PC-3 (cell line): ENCODE data around the gene STXBP4. TPM values are rescaled to one million over a fixed set of nuclear protein-coding genes. Genes with fewer than 3 reads are reported as not detected.

Experiments used
- ATAC-seq: fragments of 200-7000 bp; cut with Tn5 transposase; 2 replicates; pipeline ENCODE4 v1.9.1; 2020; ENCODE audit warnings: mild to moderate bottlenecking, moderate library complexity
- BruUV-seq: library from RNA; stranded (reverse); fragments of 400-500 nt; replicated peaks from 2 replicates; lab custom pipeline; 2021; lab: Mats Ljungman, UMichigan
- CTCF ChIA-PET: fragments of 300-600 bp; sonication (Branson Sonifier 250); formaldehyde crosslinking; loops from one replicate; lab custom pipeline; 2022; ENCODE audit warnings: antibody characterized with exemption; lab: Charles Lee
- POLR2A ChIA-PET: fragments of 300-600 bp; sonication (Branson Sonifier 250); formaldehyde crosslinking; loops from one replicate; lab custom pipeline; 2022; ENCODE audit warnings: antibody characterized with exemption; ENCODE audit not compliant: unreplicated experiment; lab: Charles Lee
- DNase-seq: peaks from one replicate; pipeline ENCODE4 v3.0.0-alpha.2; 2015
- H2AFZ ChIP-seq: fragments of 300-600 bp; sonication (generic); 2 replicates; pipeline ENCODE4 v1.6.0; 2016; ENCODE audit warnings: antibody characterized with exemption, low read length
- H3F3A ChIP-seq: fragments of 300-600 bp; sonication (generic); one replicate; pipeline ENCODE4 v1.6.0; 2017; ENCODE audit warnings: antibody characterized with exemption, low read length, control low read depth, mild to moderate bottlenecking; ENCODE audit not compliant: unreplicated experiment
- H3K27ac ChIP-seq: fragments of 300-600 bp; sonication (generic); 2 replicates; pipeline ENCODE4 v1.5.1; 2016; ENCODE audit warnings: mild to moderate bottlenecking, low read length
- H3K27me3 ChIP-seq: fragments of 300-600 bp; sonication (generic); 2 replicates; pipeline ENCODE4 v1.6.1; 2016; ENCODE audit warnings: low read length, mixed read lengths
- H3K36me3 ChIP-seq: fragments of 300-600 bp; sonication (generic); 2 replicates; pipeline ENCODE4 v1.6.1; 2016; ENCODE audit warnings: low read depth, mixed run types, low read length, mixed read lengths
- H3K4me1 ChIP-seq: fragments of 300-600 bp; sonication (generic); 2 replicates; pipeline ENCODE4 v1.5.1; 2016; ENCODE audit warnings: low read length; ENCODE audit not compliant: insufficient read depth
- H3K4me2 ChIP-seq: fragments of 300-600 bp; sonication (generic); 2 replicates; pipeline ENCODE4 v1.6.0; 2016; ENCODE audit warnings: low read length
- H3K4me3 ChIP-seq: fragments of 300-600 bp; sonication (generic); 2 replicates; pipeline ENCODE4 v1.5.1; 2016; ENCODE audit warnings: mild to moderate bottlenecking, low read length, mixed read lengths
- H3K79me2 ChIP-seq: fragments of 300-600 bp; sonication (generic); 2 replicates; pipeline ENCODE4 v1.6.1; 2017; ENCODE audit warnings: low read length, mixed read lengths
- H3K9ac ChIP-seq: fragments of 300-600 bp; sonication (generic); 2 replicates; pipeline ENCODE4 v1.6.0; 2016; ENCODE audit warnings: mild to moderate bottlenecking, low read length
- H3K9me2 ChIP-seq: fragments of 300-600 bp; sonication (generic); replicated peaks from 2 replicates; pipeline ENCODE4 v1.6.1; 2016; ENCODE audit warnings: mixed run types, low read length, mixed read lengths
- H3K9me3 ChIP-seq: fragments of 300-600 bp; sonication (generic); 2 replicates; pipeline ENCODE4 v1.6.1; 2016; ENCODE audit warnings: low read length, mixed read lengths
- H4K20me1 ChIP-seq: fragments of 300-600 bp; sonication (generic); 2 replicates; pipeline ENCODE4 v1.6.1; 2016; ENCODE audit warnings: low read length, mixed read lengths
- CTCF ChIP-seq: fragments of 300-600 bp; sonication (generic); conservative IDR thresholded peaks from 2 replicates; pipeline ENCODE4 v1.5.1; 2017; ENCODE audit warnings: antibody characterized with exemption, low read depth, mild to moderate bottlenecking, low read length
- EZH2 ChIP-seq: fragments of 300-600 bp; sonication (generic); IDR thresholded peaks from one replicate; pipeline ENCODE4 v1.6.1; 2017; ENCODE audit warnings: antibody characterized with exemption, mild to moderate bottlenecking, low read length; ENCODE audit not compliant: unreplicated experiment
- EZH2phosphoT487 ChIP-seq: fragments of 300-600 bp; sonication (generic); IDR thresholded peaks from 2 replicates; pipeline ENCODE4 v1.6.1; 2018; ENCODE audit warnings: mild to moderate bottlenecking, antibody characterized with exemption, low read length, borderline replicate concordance
- intact Hi-C: fragments of 100-400 bp; cut with micrococcal nuclease; formaldehyde crosslinking; loops from 2 replicates; pipeline ENCODE4 v1.9.0; 2023
- total RNA-seq: library from RNA; depleted of rRNA; stranded (reverse); fragments of >200 nt; gene quantifications from 2 replicates; pipeline ENCODE4 v1.2.3, GENCODE V29; 2014

STXBP4 gene
- total RNA-seq, 1 experiment from 2014 or later: 6.2 TPM

GRCh38 chr17:55177159-55177854 lies 208.7 kb downstream of the STXBP4 start:
- no peaks in the 10 kb centered on the region for H3F3A ChIP-seq
- BruUV-seq: no TSS peak
- DNase-seq: peak; percentile 41
- no peaks in the 10 kb centered on the region for H3K9me2 ChIP-seq
- H3K9ac ChIP-seq: no peak overlapping the region
- CTCF ChIA-PET: no interaction called here
- H3K4me3 ChIP-seq: no peak overlapping the region
- H4K20me1 ChIP-seq: no peaks in the 10 kb centered on the region
- intact Hi-C loops: no loop called here
- no peaks in the 10 kb centered on the region for H3K9me3 ChIP-seq
- no peak for TF ChIP-seq EZH2phosphoT487
- TF ChIP-seq CTCF: peak; percentile 66
- no peaks in the 10 kb centered on the region for H3K36me3 ChIP-seq
- no peaks in the 10 kb centered on the region for H3K27me3 ChIP-seq
- H3K4me2 ChIP-seq: no peak overlapping the region
- POLR2A ChIA-PET: no interaction called here
- ATAC-seq: peak; percentile 73
- H3K79me2 ChIP-seq: no peaks in the 10 kb centered on the region
- no peak overlapping the region for H3K27ac ChIP-seq
- 0 out of 2 replicates have a peak, but pooled peaks cover 5% of the 10 kb centered on the region for H3K4me1 ChIP-seq
- no peak overlapping the region for H2AFZ ChIP-seq

GRCh38 chr17:55177855-55178217 lies 209.3 kb downstream of the STXBP4 start:
- BruUV-seq: no TSS peak
- Histone ChIP-seq H3K9ac (no peak overlapping the region), H3K79me2 (no peaks in the 10 kb centered on the region), H3F3A (no peaks in the 10 kb centered on the region), H3K36me3 (no peaks in the 10 kb centered on the region), H3K9me2 (no peaks in the 10 kb centered on the region), H3K4me2 (no peak overlapping the region), H3K27ac (no peak overlapping the region), H4K20me1 (no peaks in the 10 kb centered on the region), H3K4me1 (0 out of 2 replicates have a peak, but pooled peaks cover 5% of the 10 kb centered on the region), H3K27me3 (no peaks in the 10 kb centered on the region), H3K9me3 (no peaks in the 10 kb centered on the region), H2AFZ (no peak overlapping the region), H3K4me3 (no peak overlapping the region)
- ChIA-PET POLR2A (no interaction called here), CTCF (no interaction called here)
- ATAC-seq (no peak), DNase-seq (no peak)
- TF ChIP-seq CTCF: no peak
- TF ChIP-seq EZH2phosphoT487: no peak
- TF ChIP-seq EZH2: no peak
- intact Hi-C loops: no loop called here

DNA sequence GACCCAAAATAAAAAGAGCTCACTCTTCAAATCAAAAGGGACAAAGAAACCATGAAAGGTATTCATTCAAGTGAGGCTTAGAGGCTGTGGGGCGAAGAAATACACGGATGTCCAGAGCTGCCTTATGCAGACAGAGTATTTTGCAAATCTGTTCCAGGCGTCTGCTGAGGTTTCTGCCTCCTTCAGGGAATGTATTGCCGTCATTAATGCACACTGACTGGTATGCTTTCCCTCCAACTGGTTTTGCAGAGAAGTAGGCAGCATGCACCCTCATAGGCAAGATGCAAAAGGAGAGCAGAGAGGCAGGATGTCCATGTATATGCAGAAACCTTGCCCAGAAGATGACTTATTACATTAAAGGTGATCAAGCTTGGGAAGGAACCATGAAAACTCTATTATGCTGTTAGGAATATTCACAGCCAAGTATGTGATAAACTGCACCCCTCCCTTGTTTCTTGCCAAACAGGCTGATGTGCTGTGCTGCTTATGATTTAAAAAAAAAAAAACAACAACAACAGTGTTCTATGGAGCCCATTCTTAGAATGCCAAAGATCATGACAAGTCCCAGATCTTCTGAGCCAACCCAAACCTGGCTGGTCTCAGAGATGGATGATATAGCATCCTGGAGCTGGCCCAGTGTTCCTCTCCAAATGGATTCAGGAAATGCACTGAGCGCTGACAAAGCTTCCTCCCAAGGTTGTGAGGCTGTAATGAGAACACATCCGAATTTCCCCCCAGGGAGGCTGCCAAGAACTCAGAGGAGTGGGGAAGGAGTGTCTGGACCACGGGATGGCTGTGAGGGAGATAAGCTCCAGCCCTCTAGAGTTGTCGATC lies 218.6 kb downstream of the STXBP4 start:
- Histone ChIP-seq H3K4me3 (no peak overlapping the region), H3K9me3 (no peaks in the 10 kb centered on the region), H3K79me2 (no peaks in the 10 kb centered on the region), H3K27ac (no peak overlapping the region), H4K20me1 (no peaks in the 10 kb centered on the region), H3K36me3 (no peaks in the 10 kb centered on the region), H2AFZ (no peak overlapping the region), H3K9ac (no peak overlapping the region), H3K27me3 (no peaks in the 10 kb centered on the region), H3F3A (no peaks in the 10 kb centered on the region), H3K9me2 (no peaks in the 10 kb centered on the region), H3K4me1 (no peaks in the 10 kb centered on the region), H3K4me2 (no peak overlapping the region)
- ChIA-PET CTCF (no interaction called here), POLR2A (no interaction called here)
- intact Hi-C loops: no loop called here
- no TSS peak for BruUV-seq
- DNase-seq (no peak), ATAC-seq (no peak)
- TF ChIP-seq EZH2phosphoT487 (no peak), CTCF (no peak), EZH2 (no peak)
